A549 treated with DMSO at 1 μM for 4 hours (cell line): ENCODE results near the gene PELO. TPM values are rescaled to one million over a fixed set of nuclear protein-coding genes. Genes with fewer than 3 reads are reported as not detected.

Experiments
- total RNA-seq: library from RNA; stranded (reverse); fragments of 200-300 nt; extraction: Qiagen RNA extraction; gene quantifications from 5 replicates; pipeline ENCODE4 v1.2.3, GENCODE V29; 2022; ENCODE audit warnings: low read depth

Gene PELO
- total RNA-seq: 19.4 to 22.3 TPM (median 19.7 TPM) in 5 replicates

GRCh38 chr5:52787600-52788504 lies at the start of gene PELO, which contains the start of gene ITGA1:
TSS of gene PELO (plus strand) at chr5:52787916. CDS start at chr5:52800395, 12,479 bp downstream.
TSS of gene ITGA1 (plus strand) at chr5:52787916. CDS start at chr5:52788354, 438 bp downstream.

Other genes with a start within 250 kb of the PELO start
- 0.82 to 1.8 TPM (median 1.5 TPM) in 5 replicates for gene ITGA1, start within 50 bp of the PELO start, total RNA-seq
- 25.2 to 44.0 TPM (median 32.9 TPM) in 5 replicates for gene ITGA2, start 201.4 kb downstream of the PELO start, total RNA-seq